Body of pancreas (tissue), 4 donors: ENCODE data around the gene MTMR2. TPM values are rescaled to one million over a fixed set of nuclear protein-coding genes. Genes with fewer than 3 reads are reported as not detected.

ENCODE experiments used
- ATAC-seq: fragments of 150-250 bp; one replicate; pipeline ENCODE4 v1.9.1; 2016
- DNase-seq, 4 donors: peaks; one replicate each; pipeline ENCODE4 v3.0.0-alpha.2; 2019
- H3K27ac ChIP-seq, 4 donors: fragments of 200-600 bp; sonication (generic); 1 replicate in 3 of 4; 2 replicates in 1 of 4; pipeline versions ENCODE4 v1.5.1 to v1.6.1; 2016 to 2019; ENCODE audit warnings: mild to moderate bottlenecking in 1 of 4, mixed read lengths in 1 of 4, moderate library complexity in 1 of 4
- H3K27me3 ChIP-seq, 2 donors: fragments of 200-600 bp; sonication (generic); one replicate each; pipeline ENCODE4 v1.6.0; 2016; ENCODE audit warnings: mild to moderate bottlenecking in 1 of 2
- H3K36me3 ChIP-seq, 2 donors: fragments of 200-600 bp; sonication (generic); replicated peaks in 1 of 2; 2 replicates each; pipeline ENCODE4 v1.5.1; 2016; ENCODE audit warnings: low read depth in 2 of 2; ENCODE audit not compliant: insufficient read depth in 1 of 2
- H3K4me1 ChIP-seq: fragments of 200-600 bp; sonication (generic); one replicate; pipeline ENCODE4 v1.6.0; 2016
- H3K4me3 ChIP-seq, 2 donors: fragments of 200-600 bp; sonication (generic); 1 replicate in 1 of 2; 2 replicates in 1 of 2; pipeline ENCODE4 v1.5.1; 2016 to 2019
- H3K9me3 ChIP-seq, 3 donors: fragments of 200-600 bp; sonication (generic); 1 replicate in 2 of 3; 2 replicates in 1 of 3; pipeline ENCODE4 v1.5.1; 2016
- POLR2A ChIP-seq, 3 donors: fragments of 450-650 bp; IDR thresholded peaks; one replicate each; pipeline ENCODE4 v1.6.1; 2016; ENCODE audit warnings: antibody characterized with exemption in 3 of 3, mild to moderate bottlenecking in 2 of 3
- WGBS, 2 donors: methylation state at CpG; one replicate each; pipeline ENCODE4 v1.1.5; 2017; 5-methylcytosine and 5-hydroxymethylcytosine counted together
- intact Hi-C: fragments of 100-400 bp; cut with DNase I; formaldehyde crosslinking; loops from one replicate; pipeline ENCODE4 v1.15.1; 2023
- total RNA-seq, 2 donors: library from RNA; depleted of rRNA; stranded (reverse); fragments of >200 nt; gene quantifications; one replicate each; pipeline ENCODE4 v1.1.0, GENCODE V29; 2016
- TF ChIP-seq, protein P1 (sequence below), 7 experiments: fragments of 450-650 bp in 4 of 7; fragments of 200-600 bp in 3 of 7; sonication (generic) in 3 of 7; IDR thresholded peaks; one replicate each; pipeline ENCODE4 v1.5.1; 2016 to 2019; ENCODE audit warnings: antibody characterized with exemption in 7 of 7

MTMR2 gene
- total RNA-seq, 2 donors from 2014 or later: 6.9 to 14.5 TPM

DNA sequence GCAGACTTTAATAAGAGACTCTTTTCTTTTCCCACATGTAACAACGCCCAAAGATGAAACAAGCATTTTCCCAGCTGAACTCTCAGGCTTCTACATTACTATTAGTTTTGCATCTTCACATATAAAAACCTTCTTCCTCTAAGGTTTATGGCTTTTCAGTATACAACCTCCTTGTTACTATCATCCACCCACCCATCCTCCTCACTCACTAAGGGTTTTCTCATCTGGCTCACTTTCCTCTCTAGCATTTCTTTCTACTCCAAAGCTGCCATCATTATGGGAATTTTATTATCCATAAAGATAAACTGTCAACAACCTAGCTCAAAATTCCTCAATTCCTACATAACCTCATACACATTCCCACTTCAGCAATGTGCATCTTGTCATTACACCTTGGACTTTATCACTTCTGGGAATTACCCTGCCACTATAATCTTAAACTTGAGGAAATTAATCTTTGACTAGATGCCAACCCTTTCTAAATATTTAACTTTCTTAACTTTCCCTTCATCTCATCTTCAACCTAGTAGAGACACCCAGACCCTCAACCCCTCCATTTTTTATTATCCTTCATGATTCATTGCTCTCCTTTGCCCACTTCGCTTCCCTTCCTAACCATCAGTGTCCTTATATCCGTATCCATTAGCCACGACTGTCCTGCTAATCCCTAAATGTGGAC lies 30.9 kb downstream of the MTMR2 start:
- intact Hi-C loops: no loop called here
- no peaks in the 10 kb centered on the region for H3K27me3 ChIP-seq
- DNase-seq: no peak
- H3K36me3 ChIP-seq: no peaks in the 10 kb centered on the region
- H3K9me3 ChIP-seq: no peaks in the 10 kb centered on the region
- no peak overlapping the region for H3K4me3 ChIP-seq
- ATAC-seq: no peak
- TF ChIP-seq POLR2A (IDR thresholded peaks at IDR 0.05): no peak
- TF ChIP-seq, protein P1, sequence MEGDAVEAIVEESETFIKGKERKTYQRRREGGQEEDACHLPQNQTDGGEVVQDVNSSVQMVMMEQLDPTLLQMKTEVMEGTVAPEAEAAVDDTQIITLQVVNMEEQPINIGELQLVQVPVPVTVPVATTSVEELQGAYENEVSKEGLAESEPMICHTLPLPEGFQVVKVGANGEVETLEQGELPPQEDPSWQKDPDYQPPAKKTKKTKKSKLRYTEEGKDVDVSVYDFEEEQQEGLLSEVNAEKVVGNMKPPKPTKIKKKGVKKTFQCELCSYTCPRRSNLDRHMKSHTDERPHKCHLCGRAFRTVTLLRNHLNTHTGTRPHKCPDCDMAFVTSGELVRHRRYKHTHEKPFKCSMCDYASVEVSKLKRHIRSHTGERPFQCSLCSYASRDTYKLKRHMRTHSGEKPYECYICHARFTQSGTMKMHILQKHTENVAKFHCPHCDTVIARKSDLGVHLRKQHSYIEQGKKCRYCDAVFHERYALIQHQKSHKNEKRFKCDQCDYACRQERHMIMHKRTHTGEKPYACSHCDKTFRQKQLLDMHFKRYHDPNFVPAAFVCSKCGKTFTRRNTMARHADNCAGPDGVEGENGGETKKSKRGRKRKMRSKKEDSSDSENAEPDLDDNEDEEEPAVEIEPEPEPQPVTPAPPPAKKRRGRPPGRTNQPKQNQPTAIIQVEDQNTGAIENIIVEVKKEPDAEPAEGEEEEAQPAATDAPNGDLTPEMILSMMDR (IDR thresholded peaks at IDR 0.05): no peak
- no peaks in the 10 kb centered on the region for H3K4me1 ChIP-seq
- WGBS, 2 donors: 96 to 99% methylated on average over 4 of the region's 4 CpGs
- no peak overlapping the region for H3K27ac ChIP-seq

- Histone ChIP-seq H3K27ac (no peak overlapping the region), H3K27me3 (no peaks in the 10 kb centered on the region), H3K4me1 (no peaks in the 10 kb centered on the region), H3K4me3 (no peak overlapping the region), H3K9me3 (no peaks in the 10 kb centered on the region), H3K36me3 (no peaks in the 10 kb centered on the region)
- WGBS, 2 donors: 94 to 97% methylated on average over 2 of the region's 2 CpGs
- DNase-seq (no peak), ATAC-seq (no peak)
- intact Hi-C loops: no loop called here
- TF ChIP-seq, protein P1 (IDR thresholded peaks at IDR 0.05): no peak
- TF ChIP-seq POLR2A (IDR thresholded peaks at IDR 0.05): no peak
Measured at GRCh38 chr11:95892492-95892891, 31.4 kb downstream of the MTMR2 start.

DNA sequence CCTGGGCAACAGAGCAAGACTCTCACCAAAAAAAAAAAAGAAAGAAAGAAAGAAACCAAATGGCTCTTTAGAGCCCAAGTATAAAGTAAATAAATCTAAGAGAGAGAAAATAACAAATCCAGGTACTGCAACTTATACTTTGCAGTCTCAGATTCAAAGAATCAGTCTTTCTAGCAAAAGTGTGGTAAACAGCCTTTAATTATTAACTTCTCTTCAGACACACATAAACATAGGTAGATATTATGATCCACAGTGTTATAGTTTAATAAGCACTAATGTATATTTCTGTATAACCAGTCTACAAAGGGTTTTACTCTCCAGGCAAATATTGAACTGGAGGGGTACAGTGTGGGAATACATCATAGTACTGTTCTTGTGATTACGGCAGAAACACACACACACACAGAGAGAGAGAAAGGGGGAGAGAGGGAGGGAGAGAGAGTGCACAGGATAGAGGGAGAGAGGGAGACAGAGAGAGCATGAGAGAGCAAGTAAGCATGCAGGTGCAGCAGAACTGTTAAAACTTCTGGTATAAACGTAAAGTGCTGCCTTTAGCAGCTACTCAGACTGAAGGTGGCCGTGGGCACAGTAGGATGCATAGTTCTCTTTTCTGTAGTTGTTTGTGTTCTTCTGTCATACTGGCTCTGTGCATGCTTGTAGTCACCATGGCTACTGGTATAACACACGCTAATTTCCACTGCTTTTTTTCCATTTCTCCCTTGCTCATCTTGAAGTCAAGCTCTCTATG lies 32.3 kb downstream of the MTMR2 start:
- Histone ChIP-seq H3K36me3 (no peaks in the 10 kb centered on the region), H3K27me3 (no peaks in the 10 kb centered on the region), H3K4me3 (no peak overlapping the region), H3K27ac (no peak overlapping the region), H3K4me1 (no peaks in the 10 kb centered on the region), H3K9me3 (no peaks in the 10 kb centered on the region)
- DNase-seq (no peak), ATAC-seq (no peak)
- intact Hi-C loops: no loop called here
- TF ChIP-seq, protein P1 (IDR thresholded peaks at IDR 0.05): no peak
- TF ChIP-seq POLR2A (IDR thresholded peaks at IDR 0.05): no peak
- WGBS, 2 donors: 60 to 63% methylated on average over 4 of the region's 4 CpGs

DNA sequence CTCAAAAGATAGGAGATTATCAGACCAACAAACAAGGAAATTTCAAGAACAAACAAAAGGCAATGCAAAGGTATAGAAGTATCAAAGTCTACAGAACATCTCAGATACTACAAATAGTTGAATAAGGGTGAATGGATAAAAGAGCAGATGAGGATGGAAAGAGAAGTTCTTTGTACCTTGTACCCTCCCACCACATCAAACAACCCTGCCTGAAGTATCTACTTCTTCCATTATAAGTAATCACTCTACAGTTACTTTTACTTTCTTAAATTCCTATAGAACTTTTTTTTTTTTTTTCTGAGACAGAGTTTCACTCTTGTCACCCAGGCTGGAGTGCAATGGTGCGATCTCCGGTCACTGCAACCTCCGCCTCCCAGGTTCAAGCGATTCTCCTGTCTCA lies 35.1 kb downstream of the MTMR2 start:
- 96 to 100% methylated on average over 4 of the region's 4 CpGs for WGBS, 2 donors
- Histone ChIP-seq H3K27ac (no peak overlapping the region), H3K9me3 (no peaks in the 10 kb centered on the region), H3K36me3 (no peaks in the 10 kb centered on the region), H3K4me1 (no peaks in the 10 kb centered on the region), H3K27me3 (no peaks in the 10 kb centered on the region), H3K4me3 (no peak overlapping the region)
- DNase-seq: no peak
- TF ChIP-seq, protein P1 (IDR thresholded peaks at IDR 0.05): no peak
- TF ChIP-seq POLR2A (IDR thresholded peaks at IDR 0.05): no peak
- ATAC-seq: no peak
- intact Hi-C loops: no loop called here
